Activated gamma-delta T cell (primary cell): ENCODE data around the gene SLC13A2.

Experiments
- DNase-seq: peaks from one replicate; lab custom pipeline; 2025; lab: John Stamatoyannopoulos, UW

The SLC13A2 gene

GRCh38 chr17:28470914-28471366 lies 2.5 kb upstream of the SLC13A2 start:
- no peak for DNase-seq

GRCh38 chr17:28471531-28472342 lies 1.7 kb upstream of the SLC13A2 start:
- DNase-seq: no peak

DNA sequence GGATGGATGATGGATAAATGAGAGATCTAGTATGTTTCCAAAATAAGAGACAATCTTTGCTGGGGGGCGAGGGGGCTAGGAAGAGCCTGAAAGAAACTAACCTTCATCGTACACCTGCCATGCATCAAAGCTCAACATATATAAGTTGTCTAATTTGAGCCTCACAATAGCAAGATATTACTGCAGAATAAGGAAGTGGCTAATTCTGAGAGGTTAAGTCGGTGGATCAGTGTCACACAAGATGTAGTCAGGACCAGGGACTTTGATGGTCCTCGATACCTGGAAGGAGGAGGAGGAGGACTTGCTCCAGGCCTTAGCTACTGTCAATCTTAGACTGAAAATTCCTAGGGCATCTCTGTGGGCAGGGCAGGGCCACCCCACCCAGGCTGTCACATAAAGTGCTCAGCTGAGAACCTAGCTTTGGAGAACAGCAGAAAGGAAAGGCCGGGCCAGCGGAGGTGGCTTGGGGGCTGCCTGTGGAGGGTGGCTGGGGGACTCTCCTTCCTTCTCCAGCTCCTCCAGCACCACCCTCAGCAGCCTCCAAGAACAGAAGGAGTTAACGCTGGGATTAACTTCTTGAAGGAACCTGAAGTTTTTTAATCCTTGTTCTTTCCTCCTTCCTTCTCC lies 460 bp upstream of the SLC13A2 start:
- DNase-seq: no peak

DNA sequence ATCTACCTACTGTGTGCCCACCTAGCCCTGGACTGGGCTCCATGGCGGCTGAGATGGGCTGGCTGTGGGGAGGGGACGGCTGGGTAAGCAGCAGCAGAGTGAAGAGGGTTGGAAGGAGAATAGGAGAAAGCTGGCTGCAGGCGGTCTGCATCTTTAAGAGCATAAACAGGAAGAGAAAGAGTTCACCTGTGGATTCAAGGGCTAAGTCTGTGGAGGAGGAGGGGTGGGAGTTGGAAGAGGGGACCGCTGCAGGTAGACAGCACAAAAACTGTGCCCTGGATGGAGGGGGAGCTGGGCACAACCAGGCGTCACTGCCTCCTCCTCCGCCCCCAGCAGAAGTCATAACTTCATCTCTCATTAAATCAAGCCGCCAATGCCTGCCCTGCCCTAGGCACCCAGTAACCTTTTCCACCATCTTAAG lies 677 bp downstream of the SLC13A2 start:
- DNase-seq: no peak

- DNase-seq: no peak
Measured at GRCh38 chr17:28475151-28475900, 1.9 kb downstream of the SLC13A2 start.

GRCh38 chr17:28476076-28476865 lies 2.8 kb downstream of the SLC13A2 start:
- DNase-seq: no peak

- no peak for DNase-seq
Measured at GRCh38 chr17:28477928-28478327, 4.5 kb downstream of the SLC13A2 start.

- no peak for DNase-seq
Measured at GRCh38 chr17:28478712-28479615, 5.5 kb downstream of the SLC13A2 start.

DNA sequence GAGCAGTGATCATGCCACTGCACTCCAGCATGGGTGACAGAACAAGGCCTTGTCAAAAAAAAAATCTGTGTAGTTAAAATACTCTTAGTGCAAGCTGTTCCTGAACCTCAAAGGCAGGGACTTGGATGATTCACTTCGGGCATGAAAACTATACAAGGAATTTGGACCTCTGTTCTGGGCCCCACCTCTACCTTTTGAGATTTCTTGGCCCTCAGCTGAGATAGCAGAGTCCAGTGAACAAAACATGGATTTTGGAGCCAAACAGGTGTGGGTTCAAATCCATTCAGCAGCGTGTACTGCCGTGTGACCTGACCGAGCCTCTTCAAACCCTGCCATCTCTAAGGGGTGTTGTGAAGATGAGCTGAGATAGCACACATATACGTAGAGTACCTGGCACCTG lies 6.8 kb downstream of the SLC13A2 start:
- no peak for DNase-seq

- DNase-seq: no peak
Measured at GRCh38 chr17:28480799-28481571, 7.5 kb downstream of the SLC13A2 start.

- no peak for DNase-seq
Measured at GRCh38 chr17:28482551-28483199, 9.2 kb downstream of the SLC13A2 start.

DNA sequence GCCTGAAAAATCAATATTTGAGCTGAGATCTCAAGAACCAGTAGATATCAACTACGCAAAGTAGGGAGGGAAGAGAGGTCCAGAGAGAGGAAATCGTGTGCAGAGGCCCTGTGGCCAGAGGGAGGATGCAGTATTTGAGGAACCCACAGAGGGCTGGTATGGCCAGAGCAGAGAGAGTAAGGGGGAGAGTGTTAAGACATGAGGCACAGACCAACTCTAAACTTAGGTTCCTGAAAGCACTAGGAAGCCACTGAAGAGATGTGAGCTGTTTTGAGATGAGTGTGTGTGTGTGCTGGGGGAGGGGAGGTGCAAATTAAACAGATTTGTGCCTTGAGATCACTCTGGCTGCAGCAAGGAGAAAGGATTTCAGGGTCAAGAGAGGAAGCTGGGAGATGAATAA lies 10.9 kb downstream of the SLC13A2 start:
- DNase-seq: no peak

GRCh38 chr17:28485049-28485448 lies 11.6 kb downstream of the SLC13A2 start:
- DNase-seq: no peak

DNA sequence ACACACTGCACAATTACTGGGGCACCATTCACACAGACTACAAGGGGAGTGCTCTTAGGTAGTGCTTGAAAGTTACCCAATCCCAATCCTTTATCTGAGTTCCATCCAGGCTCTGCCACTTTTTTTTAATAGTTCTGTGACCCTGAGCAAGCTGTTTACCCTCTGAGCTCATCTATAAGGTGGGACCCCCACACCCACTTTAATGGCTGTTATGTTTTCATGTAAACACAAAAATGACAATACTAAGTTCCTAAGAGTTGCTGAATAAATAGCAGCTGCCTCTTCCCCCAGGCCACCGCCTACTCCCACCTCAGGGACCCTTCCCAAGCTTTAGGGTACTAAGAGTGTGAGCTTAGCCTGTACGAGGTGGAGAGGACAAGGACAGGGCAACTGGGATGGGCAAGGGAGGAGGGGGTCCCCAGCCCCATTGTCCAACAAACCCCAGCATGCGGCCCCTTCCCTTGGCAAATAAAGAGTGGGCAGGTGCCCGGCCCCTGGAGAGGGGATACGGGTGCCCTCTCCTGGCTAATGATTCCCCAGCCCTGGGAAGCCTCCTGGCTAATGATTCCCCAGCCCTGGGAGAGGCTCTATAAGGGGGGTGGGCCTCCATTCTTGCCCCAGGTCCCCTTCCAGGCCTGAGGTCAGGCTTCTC lies 14.6 kb downstream of the SLC13A2 start:
- no peak for DNase-seq

GRCh38 chr17:28488533-28489276 lies 15.3 kb downstream of the SLC13A2 start:
- DNase-seq: no peak

GRCh38 chr17:28491286-28491685 lies 17.8 kb downstream of the SLC13A2 start:
- DNase-seq: no peak

DNA sequence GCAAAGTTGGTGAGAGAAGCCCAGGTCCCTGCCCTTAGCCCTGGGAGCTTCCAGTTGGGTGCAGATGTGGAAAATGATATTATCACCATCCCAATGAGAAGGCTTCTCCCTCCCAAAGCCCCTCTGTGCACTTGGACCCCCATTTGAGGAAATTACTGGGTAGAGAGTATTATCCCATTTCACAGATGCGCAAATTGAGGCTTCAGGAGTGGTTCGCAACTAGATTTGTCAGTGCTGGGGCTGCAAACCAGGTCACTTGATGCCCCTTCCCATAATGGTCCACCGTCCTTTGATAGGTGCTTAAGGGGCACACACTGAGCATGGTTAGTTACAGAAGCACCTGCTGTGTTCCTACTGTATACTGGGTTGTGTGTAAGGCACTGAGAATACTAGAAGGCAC lies 18.4 kb downstream of the SLC13A2 start:
- no peak for DNase-seq
